Right cardiac atrium (tissue), 5 donors: ENCODE results near the gene ZNF503. TPM values are rescaled to one million over a fixed set of nuclear protein-coding genes. Genes with fewer than 3 reads are reported as not detected.

Experiments used
- polyA plus RNA-seq: library from polyadenylated mRNA; stranded (reverse); fragments of 200-250 nt; gene quantifications from one replicate; pipeline ENCODE4 v1.2.3, GENCODE V29; 2013
- total RNA-seq, 4 donors: library from RNA; stranded (reverse); fragmentation: NEBNext Ultra II Directional; extraction: Animal tissue kit (Norgen Biotek cat#: 25700); gene quantifications; one replicate each; pipeline ENCODE4 v1.2.1, GENCODE V29; 2021
- donor health status: healthy with polysubstance abuse.
- donor health status: DM: no; HTN: yes; CAD: no.
- donor health status: DM: no; HTN: no; CAD: no.
- donor health status: DM: no; HTN: yes; CAD: no; lungs with severe emphysema.
- donor health status: DM: yes; HTN: yes; CAD: no.

The ZNF503 gene
- total and polyA plus RNA-seq, 5 donors = 8.7 to 14.6 (median 14.2) TPM

Other genes with a start within 250 kb of the ZNF503 start
- gene VDAC2, start 191.0 kb downstream of the ZNF503 start, total RNA-seq = 100 to 1,000 TPM; 362 to 389 (median 368) TPM
- 429 TPM for gene VDAC2, start 191.0 kb downstream of the ZNF503 start, polyA plus RNA-seq
- gene COMTD1, start 165.8 kb downstream of the ZNF503 start, total RNA-seq = 10 to 100 TPM; 17.3 to 24.3 (median 20.0) TPM
- 44.1 TPM for gene COMTD1, start 165.8 kb downstream of the ZNF503 start, polyA plus RNA-seq
- gene LRMDA, start 29.9 kb upstream of the ZNF503 start, total RNA-seq = 10 to 100 TPM; 42.7 to 97.9 (median 55.1) TPM
- 48.8 TPM for gene LRMDA, start 29.9 kb upstream of the ZNF503 start, polyA plus RNA-seq